HG03095 (cell line): ENCODE results near the gene TUBB4B.
A peak's percentile ranks its signal among the peaks of the same experiment; 100 is the strongest.
"Not testable (repeated sequence)": the region's sequence is repeated elsewhere in the genome, so short reads cannot be mapped to it uniquely, and the experiment has no call there.

Experiments
- ATAC-seq: cut with Tn5 transposase; IDR thresholded peaks from one replicate; pipeline ENCODE4 v1.9.1; 2021; ENCODE audit warnings: moderate library complexity; ENCODE audit not compliant: unreplicated experiment

The TUBB4B gene

GRCh38 chr9:137250329-137251193, 9.5 kb downstream of the TUBB4B start:
- ATAC-seq: no peak

- no peak for ATAC-seq
Measured at GRCh38 chr9:137251194-137251461, 10.0 kb downstream of the TUBB4B start, which contains the start of gene STPG3. Gene STPG3 (plus strand): TSS chr9:137251286. CDS start chr9:137251287, 1 bp downstream.

- ATAC-seq: no peak
Measured at GRCh38 chr9:137251490-137252268, 10.6 kb downstream of the TUBB4B start.

GRCh38 chr9:137252555-137253506, 11.7 kb downstream of the TUBB4B start:
- no peak for ATAC-seq

- ATAC-seq: no peak
Measured at GRCh38 chr9:137253717-137254623, 12.9 kb downstream of the TUBB4B start.

- peak; percentile 61 for ATAC-seq
Measured at GRCh38 chr9:137254624-137255447, 13.7 kb downstream of the TUBB4B start, which contains the start of gene NELFB. Gene NELFB (plus strand): TSS chr9:137255327.

- no peak for ATAC-seq
Measured at GRCh38 chr9:137255448-137256114, 14.5 kb downstream of the TUBB4B start.

GRCh38 chr9:137256362-137256761, 15.3 kb downstream of the TUBB4B start:
- no peak for ATAC-seq

- ATAC-seq: no peak
Measured at GRCh38 chr9:137256856-137257255, 15.8 kb downstream of the TUBB4B start.

GRCh38 chr9:137262173-137262908, 21.3 kb downstream of the TUBB4B start:
- not testable (repeated sequence) for ATAC-seq

GRCh38 chr9:137262909-137263285, 21.8 kb downstream of the TUBB4B start:
- no peak for ATAC-seq

GRCh38 chr9:137263506-137263905, 22.4 kb downstream of the TUBB4B start:
- ATAC-seq: no peak

- no peak for ATAC-seq
Measured at GRCh38 chr9:137264067-137264466, 23.0 kb downstream of the TUBB4B start.

GRCh38 chr9:137265496-137266161, 24.5 kb downstream of the TUBB4B start:
- ATAC-seq: no peak

- no peak for ATAC-seq
Measured at GRCh38 chr9:137266162-137266527, 25.1 kb downstream of the TUBB4B start.

GRCh38 chr9:137266585-137267453, 25.7 kb downstream of the TUBB4B start:
- ATAC-seq: no peak
